Transverse colon (tissue), 4 donors: ENCODE measurements around the gene TARS3. TPM values are rescaled to one million over a fixed set of nuclear protein-coding genes. Genes with fewer than 3 reads are reported as not detected.

Experiments
- DNase-seq: peaks from one replicate; pipeline ENCODE4 v3.0.0-alpha.2; 2019
- H3K27ac ChIP-seq, 4 donors: fragments of 200-600 bp; sonication (generic); 2 replicates each; pipeline ENCODE4 v1.5.1; 2016 to 2018; ENCODE audit warnings: inconsistent platforms in 4 of 4
- H3K27me3 ChIP-seq: fragments of 200-600 bp; sonication (generic); 2 replicates; pipeline ENCODE4 v1.5.1; 2017; ENCODE audit warnings: inconsistent platforms
- H3K36me3 ChIP-seq, 4 donors: fragments of 200-600 bp; sonication (generic); 2 replicates each; pipeline ENCODE4 v1.5.1; 2017 to 2019; ENCODE audit warnings: inconsistent platforms in 4 of 4
- H3K4me1 ChIP-seq, 4 donors: fragments of 200-600 bp; sonication (generic); 2 replicates each; pipeline ENCODE4 v1.5.1; 2017 to 2020; ENCODE audit warnings: inconsistent platforms in 4 of 4
- H3K4me3 ChIP-seq, 4 donors: fragments of 200-600 bp; sonication (generic); 1 replicate in 1 of 4; 2 replicates in 3 of 4; pipeline versions ENCODE4 v1.5.1 to v1.6.1; 2017 to 2019; ENCODE audit warnings: inconsistent platforms in 4 of 4
- H3K9me3 ChIP-seq, 2 donors: fragments of 200-600 bp; sonication (generic); 2 replicates each; pipeline ENCODE4 v1.5.1; 2017 to 2019; ENCODE audit warnings: inconsistent platforms in 2 of 2
- CTCF ChIP-seq, 5 experiments: fragments of 200-600 bp in 3 of 5; fragments of 450-650 bp in 2 of 5; sonication (generic) in 3 of 5; IDR thresholded peaks; 1 replicate in 2 of 5; 2 replicates in 3 of 5; pipeline ENCODE4 v1.5.1; 2016 to 2017; ENCODE audit warnings: antibody characterized with exemption in 5 of 5, inconsistent platforms in 3 of 5, mild to moderate bottlenecking in 2 of 5, moderate library complexity in 1 of 5
- EP300 ChIP-seq: sonication (generic); formaldehyde crosslinking; IDR thresholded peaks from one replicate; pipeline ENCODE4 v1.6.1; 2017; ENCODE audit warnings: antibody characterized with exemption, low read depth
- POLR2A ChIP-seq: fragments of 450-650 bp; IDR thresholded peaks from one replicate; pipeline ENCODE4 v1.6.1; 2016; ENCODE audit warnings: antibody characterized with exemption, mild to moderate bottlenecking, moderate library complexity
- POLR2AphosphoS5 ChIP-seq, 3 donors: sonication (generic); formaldehyde crosslinking; IDR thresholded peaks; one replicate each; pipeline ENCODE4 v1.6.1; 2016; ENCODE audit warnings: antibody characterized with exemption in 3 of 3
- WGBS, 2 donors: methylation state at CpG; one replicate each; pipeline ENCODE4 v1.1.5; 2018; ENCODE audit warnings: low coverage in 1 of 2; 5-methylcytosine and 5-hydroxymethylcytosine counted together
- in situ Hi-C, 4 donors: fragments of 200-750 bp; cut with MboI; loops; one replicate each; pipeline versions ENCODE4 v1.15.0 to v1.15.1; 2017; ENCODE audit warnings: low sequenced_read_pairs in 3 of 4, low pct_ligation_motif_present in 1 of 4, low pct_unique_long_range_greater_than_20kb in 1 of 4
- intact Hi-C: fragments of 100-400 bp; cut with DNase I; formaldehyde crosslinking; loops from one replicate; pipeline ENCODE4 v1.15.1; 2023; ENCODE audit warnings: low total_unique reads
- total RNA-seq, 4 donors: library from RNA; depleted of rRNA; stranded (reverse); fragments of >200 nt; gene quantifications; one replicate each; pipeline ENCODE4 v1.1.0, GENCODE V29; 2016

Gene TARS3
- total RNA-seq, 4 donors from 2014 or later, result 11.7 to 55.7 (median 15.0) TPM

GRCh38 chr15:101652098-101652785 is 72.0 kb downstream of the TARS3 start, which contains the start of gene TM2D3:
TM2D3 (minus strand) TSS chr15:101652381; CDS start chr15:101652361, 20 bp downstream.
- H3K36me3 ChIP-seq, result peaks cover 0 to 5% (median 2%) of the 10 kb centered on the region in 4 donors
- in situ Hi-C loops (no loop called here), intact Hi-C loops (no loop called here)
- H3K4me1 ChIP-seq, result peaks cover 18 to 33% (median 26%) of the 10 kb centered on the region in 4 donors
- WGBS, 2 donors, result 1% methylated on average over 71 of the region's 75 CpGs; no CpG with 5 or more reads in 1 of the 2 donors
- peak within 1 kb of the TSS; percentile 68 to 99 (median 92) for H3K4me3 ChIP-seq
- no peaks in the 10 kb centered on the region for H3K9me3 ChIP-seq
- peak; percentile 78 to 97 (median 86) for TF ChIP-seq CTCF (IDR thresholded peaks at IDR 0.05)
- peak; percentile 94 to 97 (median 97) for TF ChIP-seq POLR2AphosphoS5 (IDR thresholded peaks at IDR 0.05)
- TF ChIP-seq EP300, result no peak
- peak; percentile 95 for TF ChIP-seq POLR2A
- H3K27me3 ChIP-seq, result no peaks in the 10 kb centered on the region
- H3K27ac ChIP-seq, result peak within 1 kb of the TSS; percentile 98 to 100 (median 100)
- DNase-seq, result peak; percentile 95

- TF ChIP-seq POLR2AphosphoS5 (IDR thresholded peaks at IDR 0.05) (no peak), CTCF (IDR thresholded peaks at IDR 0.05) (no peak), EP300 (no peak), POLR2A (no peak)
- no peaks in the 10 kb centered on the region for H3K27me3 ChIP-seq
- WGBS, 2 donors, result 0% methylated on average over 13 to 32 of the region's 32 CpGs
- no peaks in the 10 kb centered on the region for H3K9me3 ChIP-seq
- H3K4me3 ChIP-seq, result peak overlapping the region; percentile 68 to 99 (median 92)
- peaks cover 18 to 34% (median 26%) of the 10 kb centered on the region in 4 donors for H3K4me1 ChIP-seq
- H3K27ac ChIP-seq, result peak overlapping the region; percentile 98 to 100 (median 100)
- in situ Hi-C loops, result no loop called here
- DNase-seq, result no peak
- H3K36me3 ChIP-seq, result peaks cover 0 to 5% (median 2%) of the 10 kb centered on the region in 4 donors
- intact Hi-C loops, result no loop called here
Measured at GRCh38 chr15:101651554-101652097, 72.6 kb downstream of the TARS3 start.

GRCh38 chr15:101650145-101650544 is 74.1 kb downstream of the TARS3 start:
- DNase-seq, result no peak
- Histone ChIP-seq H3K27ac (peak overlapping the region in 2 of 4 donors; percentile 99 to 100), H3K4me1 (peaks cover 18 to 42% (median 26%) of the 10 kb centered on the region in 4 donors), H3K36me3 (peaks cover 0 to 15% (median 6%) of the 10 kb centered on the region in 4 donors), H3K9me3 (no peaks in the 10 kb centered on the region), H3K27me3 (no peaks in the 10 kb centered on the region), H3K4me3 (no peak overlapping the region)
- intact Hi-C loops, result no loop called here
- in situ Hi-C loops, result no loop called here
- 57 to 61% methylated on average over 5 of the region's 5 CpGs for WGBS, 2 donors
- TF ChIP-seq POLR2AphosphoS5 (IDR thresholded peaks at IDR 0.05), result no peak
- TF ChIP-seq EP300, result no peak
- TF ChIP-seq CTCF (IDR thresholded peaks at IDR 0.05), result no peak
- TF ChIP-seq POLR2A, result no peak

- WGBS, 2 donors, result 91 to 95% methylated on average over 6 of the region's 6 CpGs
- in situ Hi-C loops, result loop anchor here in 2 of 4 donors (10.0 kb wide), 1 partner anchor 354 kb away; the partner anchor contains the start of gene SNRPA1 (in 2 of the 2)
Measured at GRCh38 chr15:101648356-101648755, 75.9 kb downstream of the TARS3 start.

More at GRCh38 chr15:101648356-101648755, 75.9 kb downstream of the TARS3 start:
- intact Hi-C loops, result no loop called here
- H3K27me3 ChIP-seq, result no peaks in the 10 kb centered on the region
- peaks cover 18 to 39% (median 26%) of the 10 kb centered on the region in 4 donors for H3K4me1 ChIP-seq
- TF ChIP-seq POLR2AphosphoS5 (IDR thresholded peaks at IDR 0.05), result no peak
- TF ChIP-seq POLR2A, result no peak
- no peak for TF ChIP-seq CTCF (IDR thresholded peaks at IDR 0.05)
- TF ChIP-seq EP300, result no peak
- no peak overlapping the region for H3K27ac ChIP-seq
- no peaks in the 10 kb centered on the region for H3K9me3 ChIP-seq
- DNase-seq, result no peak
- peaks cover 0 to 28% (median 14%) of the 10 kb centered on the region in 4 donors for H3K36me3 ChIP-seq
- H3K4me3 ChIP-seq, result no peak overlapping the region
